ENCODE measurements around the gene RIC3. TPM values are rescaled to one million over a fixed set of nuclear protein-coding genes. Genes with fewer than 3 reads are reported as not detected.

Gene RIC3
- total RNA-seq, 1 donor from 2014 or later, result 3.0 TPM

GRCh38 chr11:8190431-8190830 is 21.6 kb upstream of the RIC3 start:
- Histone ChIP-seq H3K79me2 (ENCODE audit: insufficient read depth, low read length) (no peaks in the 10 kb centered on the region), H3K27ac (ENCODE audit: low read depth, low read length) (no peak overlapping the region), H3K9me3 (ENCODE audit: insufficient read depth, low read depth, low read length) (peaks cover 3% of the 10 kb centered on the region), H3K4me2 (ENCODE audit: low read length) (no peak overlapping the region), H3K36me3 (ENCODE audit: insufficient read depth, low read length) (no peaks in the 10 kb centered on the region), H3K4me3 (ENCODE audit: insufficient read depth, low read depth, low read length) (no peak overlapping the region), H2AFZ (ENCODE audit: low read depth, low read length) (no peak overlapping the region), H3K27me3 (ENCODE audit: insufficient read depth, low read length) (peaks cover 9% of the 10 kb centered on the region), H3K9ac (ENCODE audit: low read length) (no peak overlapping the region), H4K20me1 (ENCODE audit: insufficient read depth, low read length) (no peaks in the 10 kb centered on the region), H3K4me1 (ENCODE audit: insufficient read depth, low read length) (no peaks in the 10 kb centered on the region)
- no peaks in the 10 kb centered on the region for H3K9me3 Mint-ChIP-seq (ENCODE audit: unreplicated experiment)
- TF ChIP-seq CTCF (IDR thresholded peaks at IDR 0.05; ENCODE audit: insufficient read depth, low read depth, low read length) (no peak), EZH2 (IDR thresholded peaks at IDR 0.05; ENCODE audit: insufficient read depth, low read length) (no peak)
- H3K27ac Mint-ChIP-seq (ENCODE audit: unreplicated experiment), result no peak overlapping the region
- no peaks in the 10 kb centered on the region for H3K36me3 Mint-ChIP-seq (ENCODE audit: low read depth, unreplicated experiment)
- FAIRE-seq (no peak), DNase-seq (ENCODE audit: low read depth) (no peak)
- H3K27me3 Mint-ChIP-seq (ENCODE audit: low read depth, unreplicated experiment), result peaks cover 38% of the 10 kb centered on the region
- no peak overlapping the region for H3K4me3 Mint-ChIP-seq (ENCODE audit: unreplicated experiment)
- H3K4me1 Mint-ChIP-seq (ENCODE audit: low read depth, unreplicated experiment), result no peaks in the 10 kb centered on the region

- Mint-ChIP-seq H3K4me3 (ENCODE audit: unreplicated experiment) (no peak overlapping the region), H3K4me1 (ENCODE audit: low read depth, unreplicated experiment) (no peaks in the 10 kb centered on the region), H3K36me3 (ENCODE audit: low read depth, unreplicated experiment) (no peaks in the 10 kb centered on the region), H3K27ac (ENCODE audit: unreplicated experiment) (no peak overlapping the region), H3K9me3 (ENCODE audit: unreplicated experiment) (no peaks in the 10 kb centered on the region), H3K27me3 (ENCODE audit: low read depth, unreplicated experiment) (peaks cover 8% of the 10 kb centered on the region)
- no peak overlapping the region for H3K4me3 ChIP-seq (ENCODE audit: insufficient read depth, low read depth, low read length)
- H3K4me1 ChIP-seq (ENCODE audit: insufficient read depth, low read length), result no peaks in the 10 kb centered on the region
- peaks cover 3% of the 10 kb centered on the region for H3K9me3 ChIP-seq (ENCODE audit: insufficient read depth, low read depth, low read length)
- no peak for FAIRE-seq
- H3K27me3 ChIP-seq (ENCODE audit: insufficient read depth, low read length), result no peaks in the 10 kb centered on the region
- no peaks in the 10 kb centered on the region for H4K20me1 ChIP-seq (ENCODE audit: insufficient read depth, low read length)
- H3K36me3 ChIP-seq (ENCODE audit: insufficient read depth, low read length), result no peaks in the 10 kb centered on the region
- H3K4me2 ChIP-seq (ENCODE audit: low read length), result no peak overlapping the region
- no peak for DNase-seq (ENCODE audit: low read depth)
- TF ChIP-seq CTCF (IDR thresholded peaks at IDR 0.05; ENCODE audit: insufficient read depth, low read depth, low read length) (no peak), EZH2 (IDR thresholded peaks at IDR 0.05; ENCODE audit: insufficient read depth, low read length) (no peak)
- H3K9ac ChIP-seq (ENCODE audit: low read length), result no peak overlapping the region
- no peak overlapping the region for H3K27ac ChIP-seq (ENCODE audit: low read depth, low read length)
- H3K79me2 ChIP-seq (ENCODE audit: insufficient read depth, low read length), result no peaks in the 10 kb centered on the region
- H2AFZ ChIP-seq (ENCODE audit: low read depth, low read length), result no peak overlapping the region
Observed at GRCh38 chr11:8186429-8186828, 17.6 kb upstream of the RIC3 start.

GRCh38 chr11:8183111-8183510 is 14.3 kb upstream of the RIC3 start:
- DNase-seq (ENCODE audit: low read depth) (no peak), FAIRE-seq (no peak)
- no peak overlapping the region for H3K9ac ChIP-seq (ENCODE audit: low read length)
- no peak overlapping the region for H3K4me3 Mint-ChIP-seq (ENCODE audit: unreplicated experiment)
- H3K4me1 Mint-ChIP-seq (ENCODE audit: low read depth, unreplicated experiment), result no peaks in the 10 kb centered on the region
- no peaks in the 10 kb centered on the region for H3K36me3 ChIP-seq (ENCODE audit: insufficient read depth, low read length)
- no peak overlapping the region for H3K27ac ChIP-seq (ENCODE audit: low read depth, low read length)
- H4K20me1 ChIP-seq (ENCODE audit: insufficient read depth, low read length), result no peaks in the 10 kb centered on the region
- no peaks in the 10 kb centered on the region for H3K9me3 Mint-ChIP-seq (ENCODE audit: unreplicated experiment)
- no peak overlapping the region for H3K27ac Mint-ChIP-seq (ENCODE audit: unreplicated experiment)
- H3K9me3 ChIP-seq (ENCODE audit: insufficient read depth, low read depth, low read length), result no peaks in the 10 kb centered on the region
- H3K27me3 Mint-ChIP-seq (ENCODE audit: low read depth, unreplicated experiment), result peaks cover 9% of the 10 kb centered on the region
- H3K4me2 ChIP-seq (ENCODE audit: low read length), result no peak overlapping the region
- H3K36me3 Mint-ChIP-seq (ENCODE audit: low read depth, unreplicated experiment), result no peaks in the 10 kb centered on the region
- no peak overlapping the region for H2AFZ ChIP-seq (ENCODE audit: low read depth, low read length)
- H3K4me1 ChIP-seq (ENCODE audit: insufficient read depth, low read length), result no peaks in the 10 kb centered on the region
- peaks cover 4% of the 10 kb centered on the region for H3K27me3 ChIP-seq (ENCODE audit: insufficient read depth, low read length)
- TF ChIP-seq CTCF (IDR thresholded peaks at IDR 0.05; ENCODE audit: insufficient read depth, low read depth, low read length), result no peak
- no peak for TF ChIP-seq EZH2 (IDR thresholded peaks at IDR 0.05; ENCODE audit: insufficient read depth, low read length)
- no peaks in the 10 kb centered on the region for H3K79me2 ChIP-seq (ENCODE audit: insufficient read depth, low read length)
- no peak overlapping the region for H3K4me3 ChIP-seq (ENCODE audit: insufficient read depth, low read depth, low read length)
